Gastrocnemius medialis (tissue), 4 donors: Measurements from ENCODE around the gene RNU1-1.

ENCODE experiments used
- POLR2A ChIP-seq, 2 donors: fragments of 450-650 bp; IDR thresholded peaks; one replicate each; pipeline ENCODE4 v1.6.1; 2017; ENCODE audit warnings: antibody characterized with exemption in 2 of 2, mild to moderate bottlenecking in 2 of 2, moderate library complexity in 2 of 2
- TF ChIP-seq, protein P1 (sequence below), 5 experiments: fragments of 450-650 bp in 3 of 5; fragments of 200-600 bp in 2 of 5; sonication (generic) in 2 of 5; IDR thresholded peaks in 4 of 5; conservative IDR thresholded peaks in 1 of 5; 1 replicate in 4 of 5; 2 replicates in 1 of 5; pipeline ENCODE4 v1.5.1; 2016 to 2019; ENCODE audit warnings: antibody characterized with exemption in 5 of 5, mild to moderate bottlenecking in 3 of 5, moderate library complexity in 3 of 5

DNA sequence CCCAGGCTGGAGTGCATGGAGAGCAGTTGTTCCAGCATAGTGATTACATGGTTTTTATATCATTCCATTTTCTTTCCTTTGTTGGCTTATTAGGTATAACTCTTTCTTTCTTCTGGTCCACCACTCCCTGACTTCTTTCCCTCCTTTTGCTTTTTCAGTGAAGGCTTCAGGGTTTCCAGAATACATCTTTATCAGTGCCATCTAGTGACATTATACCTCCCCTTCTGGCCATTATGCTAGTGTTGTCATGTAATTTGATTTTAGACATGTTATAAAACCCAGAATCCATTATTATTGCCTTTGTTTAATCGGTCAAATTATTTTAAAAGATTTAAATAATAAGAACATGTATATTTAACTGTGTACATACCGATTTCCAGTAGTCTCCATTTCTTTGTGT lies 10.6 kb downstream of the RNU1-1 start:
- TF ChIP-seq, protein P1, sequence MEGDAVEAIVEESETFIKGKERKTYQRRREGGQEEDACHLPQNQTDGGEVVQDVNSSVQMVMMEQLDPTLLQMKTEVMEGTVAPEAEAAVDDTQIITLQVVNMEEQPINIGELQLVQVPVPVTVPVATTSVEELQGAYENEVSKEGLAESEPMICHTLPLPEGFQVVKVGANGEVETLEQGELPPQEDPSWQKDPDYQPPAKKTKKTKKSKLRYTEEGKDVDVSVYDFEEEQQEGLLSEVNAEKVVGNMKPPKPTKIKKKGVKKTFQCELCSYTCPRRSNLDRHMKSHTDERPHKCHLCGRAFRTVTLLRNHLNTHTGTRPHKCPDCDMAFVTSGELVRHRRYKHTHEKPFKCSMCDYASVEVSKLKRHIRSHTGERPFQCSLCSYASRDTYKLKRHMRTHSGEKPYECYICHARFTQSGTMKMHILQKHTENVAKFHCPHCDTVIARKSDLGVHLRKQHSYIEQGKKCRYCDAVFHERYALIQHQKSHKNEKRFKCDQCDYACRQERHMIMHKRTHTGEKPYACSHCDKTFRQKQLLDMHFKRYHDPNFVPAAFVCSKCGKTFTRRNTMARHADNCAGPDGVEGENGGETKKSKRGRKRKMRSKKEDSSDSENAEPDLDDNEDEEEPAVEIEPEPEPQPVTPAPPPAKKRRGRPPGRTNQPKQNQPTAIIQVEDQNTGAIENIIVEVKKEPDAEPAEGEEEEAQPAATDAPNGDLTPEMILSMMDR (IDR thresholded peaks at IDR 0.05 in 4 of 5, conservative IDR thresholded peaks at IDR 0.05 in 1 of 5) = no peak
- no peak for TF ChIP-seq POLR2A (IDR thresholded peaks at IDR 0.05)
